Left hindlimb (tissue), 1 donor: ENCODE measurements around the gene NEDD4L.
"Not testable (repeated sequence)": the region's sequence is repeated elsewhere in the genome, so short reads cannot be mapped to it uniquely, and the experiment has no call there.

Source experiments
- DNase-seq: peaks from one replicate; pipeline ENCODE4 v3.0.0-alpha.2; 2018

Gene NEDD4L

GRCh38 chr18:58409802-58410445 lies 365.9 kb downstream of the NEDD4L start:
- DNase-seq: no peak

DNA sequence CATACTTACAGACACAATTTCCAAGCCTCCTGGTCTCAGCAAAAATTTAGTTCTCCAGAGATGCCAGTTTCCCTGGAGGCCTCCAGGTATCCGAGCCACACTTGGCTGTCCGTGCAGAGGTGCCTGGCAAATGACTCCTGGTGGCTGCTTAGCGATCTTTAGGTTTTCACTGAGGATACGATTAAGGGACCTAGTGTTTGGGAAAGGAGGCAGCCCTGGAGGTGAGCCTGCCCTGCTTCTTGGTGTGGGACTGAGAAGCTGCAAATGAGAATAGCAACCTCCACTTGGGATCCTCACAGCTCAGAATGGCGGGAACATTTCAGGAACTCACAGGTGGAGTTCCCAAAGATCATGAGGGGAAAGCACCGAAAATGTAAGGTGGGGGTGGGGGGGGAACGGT lies 367.3 kb downstream of the NEDD4L start:
- DNase-seq: no peak

GRCh38 chr18:58412844-58413666 lies 369.0 kb downstream of the NEDD4L start:
- no peak for DNase-seq

DNA sequence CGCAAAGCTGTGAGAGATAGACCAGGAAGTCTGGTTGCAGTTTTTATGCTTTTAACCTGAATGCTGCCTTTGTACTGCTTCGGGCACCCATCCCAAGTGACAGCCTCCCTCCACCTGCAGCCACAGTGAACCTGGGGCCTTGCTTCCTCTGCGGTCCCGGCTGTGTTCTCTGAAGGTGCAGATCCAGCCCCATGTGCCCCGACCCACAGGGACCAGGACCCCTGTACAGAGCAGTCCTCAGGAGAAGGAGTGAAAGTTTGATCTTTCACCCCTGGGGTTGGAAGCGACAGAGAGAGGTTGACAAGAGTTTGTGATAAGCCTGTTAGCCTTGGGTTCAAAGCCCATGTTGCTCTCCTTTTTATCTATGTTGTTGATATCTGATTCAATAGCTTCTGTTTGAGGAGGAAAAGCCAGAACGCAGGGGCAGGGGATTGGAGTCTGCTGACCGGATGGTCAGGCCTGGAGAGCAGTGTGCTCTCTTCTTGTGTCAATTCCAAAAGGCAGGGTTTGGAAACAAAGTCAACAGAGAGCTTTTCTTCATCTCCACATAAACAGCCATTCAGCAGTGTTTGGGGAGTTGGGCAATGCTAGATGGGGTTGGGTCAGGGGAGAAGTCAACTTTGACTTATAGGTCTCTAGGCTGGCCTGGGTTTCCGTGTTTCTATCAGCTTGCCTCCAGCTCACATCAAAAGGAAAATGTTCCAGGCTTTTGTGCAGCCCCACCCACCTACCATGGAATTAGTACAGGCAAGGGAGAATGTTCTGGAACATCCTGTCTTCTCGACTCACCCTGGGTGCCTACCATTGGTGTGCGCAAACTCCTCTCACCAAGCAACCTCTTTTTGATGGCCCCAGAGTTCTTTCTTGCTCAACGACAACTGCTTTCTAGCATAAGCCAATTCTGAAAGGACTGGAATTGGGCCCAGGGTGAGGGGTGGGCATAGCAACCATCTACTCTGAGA lies 369.9 kb downstream of the NEDD4L start:
- DNase-seq: no peak

- no peak for DNase-seq
Observed at GRCh38 chr18:58416014-58416703, 372.1 kb downstream of the NEDD4L start.

GRCh38 chr18:58416704-58417683 lies 373.0 kb downstream of the NEDD4L start:
- no peak for DNase-seq

- no peak for DNase-seq
Observed at GRCh38 chr18:58417752-58418151, 373.7 kb downstream of the NEDD4L start.

- no peak for DNase-seq
Observed at GRCh38 chr18:58418361-58418760, 374.3 kb downstream of the NEDD4L start.

DNA sequence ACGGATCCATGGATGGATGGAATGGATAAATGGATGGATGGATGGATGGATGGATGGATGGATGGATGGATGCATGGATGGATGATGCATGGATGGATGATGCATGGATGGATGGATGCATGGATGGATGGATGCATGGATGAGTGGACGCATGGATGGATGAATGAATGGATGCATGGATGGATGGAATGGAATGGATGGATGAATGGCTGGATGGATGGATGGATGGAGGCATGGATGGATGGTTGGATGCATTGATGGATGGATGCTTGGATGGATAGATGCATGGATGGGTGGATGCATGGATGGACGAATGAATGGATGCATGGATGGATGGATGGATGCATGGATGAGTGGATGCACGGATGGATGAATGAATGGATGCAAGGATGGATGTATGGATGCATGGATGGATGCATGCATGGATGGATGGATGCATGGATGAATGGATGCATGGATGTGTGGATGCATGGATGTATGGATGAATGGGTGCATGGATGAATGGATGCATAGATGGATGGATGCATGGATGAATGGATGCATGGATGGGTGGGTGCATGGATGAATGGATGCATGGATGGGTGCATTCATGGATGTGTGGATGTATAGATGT lies 375.7 kb downstream of the NEDD4L start:
- no peak for DNase-seq

DNA sequence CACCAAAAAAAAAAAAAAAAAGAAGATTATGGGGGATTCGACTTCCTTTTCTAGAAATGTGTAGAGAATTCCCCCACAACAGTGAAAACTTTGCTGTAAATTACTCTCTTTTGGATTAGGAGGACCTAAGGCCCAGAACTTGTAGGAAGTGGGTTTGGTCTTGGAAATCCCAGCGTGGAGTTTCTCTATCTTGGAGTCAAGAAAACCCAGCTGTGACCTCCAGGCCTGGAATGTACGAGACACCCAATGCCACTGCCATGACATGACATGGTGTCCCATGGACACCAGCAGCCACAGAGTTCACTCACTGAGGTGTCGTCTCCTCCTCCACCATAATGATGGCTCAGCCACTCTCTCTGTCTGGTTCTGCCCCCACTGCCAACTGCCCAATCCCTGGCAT lies 382.6 kb downstream of the NEDD4L start:
- no peak for DNase-seq

GRCh38 chr18:58427321-58427720 lies 383.3 kb downstream of the NEDD4L start:
- no peak for DNase-seq

GRCh38 chr18:58429442-58429841 lies 385.4 kb downstream of the NEDD4L start:
- no peak for DNase-seq

DNA sequence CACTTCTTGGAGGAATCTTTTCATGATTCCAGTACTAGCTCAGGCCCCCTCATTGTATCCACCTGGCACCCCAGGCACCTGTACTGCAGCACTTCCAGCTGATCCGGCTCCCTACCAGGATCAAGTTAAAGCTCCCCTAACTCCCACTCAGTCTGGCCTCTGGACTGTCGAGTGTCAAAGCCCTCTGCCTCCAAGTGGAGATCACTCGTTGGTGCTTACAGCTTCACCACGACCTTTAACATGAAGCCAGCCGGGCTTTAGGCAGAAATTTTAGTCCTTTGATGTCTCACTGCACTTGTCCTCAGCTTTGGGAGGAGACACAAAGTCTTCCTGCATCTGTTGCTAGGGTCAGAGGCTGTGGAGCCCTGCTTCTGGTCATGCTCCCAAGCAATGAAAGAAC lies 387.2 kb downstream of the NEDD4L start:
- no peak for DNase-seq

GRCh38 chr18:58432050-58432727 lies 388.2 kb downstream of the NEDD4L start:
- DNase-seq: no peak

DNA sequence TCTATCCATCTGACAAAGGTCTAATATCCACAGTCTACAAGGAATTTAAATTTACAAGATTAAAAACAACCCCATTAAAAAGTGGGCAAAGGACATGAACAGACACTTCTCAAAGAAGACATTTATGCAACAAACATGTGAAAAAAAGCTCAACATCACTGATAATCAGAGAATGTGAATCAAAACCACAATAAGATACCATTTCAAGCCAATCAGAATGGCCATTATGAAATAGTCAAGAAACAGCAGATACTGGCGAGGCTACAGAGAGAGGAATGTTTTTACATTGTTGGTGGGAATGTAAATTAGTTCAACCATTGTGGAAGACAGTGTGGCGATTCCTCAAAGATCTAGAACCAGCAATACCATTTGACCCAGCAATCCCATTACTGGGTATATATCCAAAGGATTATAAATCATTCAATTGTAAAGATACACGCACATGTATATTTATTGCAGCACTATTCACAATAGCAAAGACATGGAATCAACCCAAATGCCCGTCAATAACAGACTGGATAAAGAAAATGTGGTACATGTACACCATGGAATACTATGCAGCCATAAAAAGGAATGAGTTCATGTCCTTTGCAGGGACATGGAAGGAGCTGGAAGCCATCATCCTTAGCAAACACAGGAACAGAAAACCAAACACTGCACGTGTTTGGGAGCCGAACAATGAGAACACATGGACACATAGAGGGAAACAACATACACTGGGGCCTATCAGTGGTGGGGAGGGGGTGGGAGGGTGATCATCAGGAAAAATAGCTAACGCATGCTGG lies 391.4 kb downstream of the NEDD4L start:
- not testable (repeated sequence) for DNase-seq

GRCh38 chr18:58438161-58438957 lies 394.3 kb downstream of the NEDD4L start:
- DNase-seq: no peak

GRCh38 chr18:58438958-58439300 lies 394.9 kb downstream of the NEDD4L start:
- no peak for DNase-seq

- DNase-seq: no peak
Observed at GRCh38 chr18:58443671-58444070, 399.6 kb downstream of the NEDD4L start.
